Gastrocnemius medialis (tissue), 4 donors: ENCODE data around the gene GFOD1.

Experiments used
- POLR2A ChIP-seq, 2 donors: fragments of 450-650 bp; IDR thresholded peaks; one replicate each; pipeline ENCODE4 v1.6.1; 2017; ENCODE audit warnings: antibody characterized with exemption in 2 of 2, mild to moderate bottlenecking in 2 of 2, moderate library complexity in 2 of 2
- TF ChIP-seq, protein P1 (sequence below), 5 experiments: fragments of 450-650 bp in 3 of 5; fragments of 200-600 bp in 2 of 5; sonication (generic) in 2 of 5; IDR thresholded peaks in 4 of 5; conservative IDR thresholded peaks in 1 of 5; 1 replicate in 4 of 5; 2 replicates in 1 of 5; pipeline ENCODE4 v1.5.1; 2016 to 2019; ENCODE audit warnings: antibody characterized with exemption in 5 of 5, mild to moderate bottlenecking in 3 of 5, moderate library complexity in 3 of 5

DNA sequence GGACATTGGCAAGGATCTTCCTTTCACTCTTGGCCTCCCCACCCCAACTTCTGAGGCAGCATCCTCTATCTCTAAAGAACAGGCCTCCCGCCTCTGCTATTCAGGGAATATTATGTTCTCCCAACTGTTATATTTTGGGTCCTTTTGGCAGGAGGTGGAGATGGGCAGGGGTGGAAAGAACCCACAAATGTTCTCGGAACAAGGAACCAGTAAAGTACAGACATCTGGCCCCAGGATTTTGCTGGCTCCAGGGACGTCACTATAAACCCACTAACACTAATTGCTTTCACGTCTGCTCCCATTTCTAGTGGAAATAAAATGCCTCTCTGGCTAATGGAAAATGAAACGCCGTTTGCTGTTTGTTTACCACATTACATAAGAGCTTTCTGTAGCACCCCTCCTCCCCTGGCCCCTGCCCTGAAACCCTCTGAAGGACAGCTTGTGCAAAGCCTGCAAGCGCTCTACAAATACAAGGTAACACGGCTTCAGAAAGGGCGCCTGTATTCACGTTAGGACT, 81.4 kb downstream of the GFOD1 start:
- TF ChIP-seq POLR2A (IDR thresholded peaks at IDR 0.05), result no peak
- TF ChIP-seq, protein P1, sequence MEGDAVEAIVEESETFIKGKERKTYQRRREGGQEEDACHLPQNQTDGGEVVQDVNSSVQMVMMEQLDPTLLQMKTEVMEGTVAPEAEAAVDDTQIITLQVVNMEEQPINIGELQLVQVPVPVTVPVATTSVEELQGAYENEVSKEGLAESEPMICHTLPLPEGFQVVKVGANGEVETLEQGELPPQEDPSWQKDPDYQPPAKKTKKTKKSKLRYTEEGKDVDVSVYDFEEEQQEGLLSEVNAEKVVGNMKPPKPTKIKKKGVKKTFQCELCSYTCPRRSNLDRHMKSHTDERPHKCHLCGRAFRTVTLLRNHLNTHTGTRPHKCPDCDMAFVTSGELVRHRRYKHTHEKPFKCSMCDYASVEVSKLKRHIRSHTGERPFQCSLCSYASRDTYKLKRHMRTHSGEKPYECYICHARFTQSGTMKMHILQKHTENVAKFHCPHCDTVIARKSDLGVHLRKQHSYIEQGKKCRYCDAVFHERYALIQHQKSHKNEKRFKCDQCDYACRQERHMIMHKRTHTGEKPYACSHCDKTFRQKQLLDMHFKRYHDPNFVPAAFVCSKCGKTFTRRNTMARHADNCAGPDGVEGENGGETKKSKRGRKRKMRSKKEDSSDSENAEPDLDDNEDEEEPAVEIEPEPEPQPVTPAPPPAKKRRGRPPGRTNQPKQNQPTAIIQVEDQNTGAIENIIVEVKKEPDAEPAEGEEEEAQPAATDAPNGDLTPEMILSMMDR (IDR thresholded peaks at IDR 0.05 in 4 of 5, conservative IDR thresholded peaks at IDR 0.05 in 1 of 5), result no peak
